Measurements from ENCODE around the gene LMF2.

DNA sequence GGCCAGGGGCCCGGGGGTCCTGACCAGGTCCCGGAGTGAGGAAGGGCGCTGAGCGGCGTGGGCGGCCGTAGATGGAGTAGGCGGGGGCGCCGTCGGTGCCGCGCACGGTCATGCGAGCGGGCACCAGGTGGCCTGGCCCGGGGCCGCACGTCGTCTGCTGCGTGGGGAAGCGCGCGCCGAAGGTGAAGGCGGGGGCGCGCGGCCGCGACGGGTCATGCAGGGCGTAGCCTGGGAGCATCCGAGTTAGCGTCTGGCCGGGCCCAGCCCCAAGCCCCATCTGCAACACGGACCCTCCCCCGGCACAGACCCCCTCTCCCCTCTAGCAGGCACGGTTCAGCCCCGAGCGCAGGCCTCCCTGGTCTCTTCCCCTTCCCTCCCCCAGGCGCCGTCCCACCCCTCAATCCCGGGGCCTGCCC is 24.1 kb upstream of the LMF2 start:
- TF ChIP-seq, protein P1, sequence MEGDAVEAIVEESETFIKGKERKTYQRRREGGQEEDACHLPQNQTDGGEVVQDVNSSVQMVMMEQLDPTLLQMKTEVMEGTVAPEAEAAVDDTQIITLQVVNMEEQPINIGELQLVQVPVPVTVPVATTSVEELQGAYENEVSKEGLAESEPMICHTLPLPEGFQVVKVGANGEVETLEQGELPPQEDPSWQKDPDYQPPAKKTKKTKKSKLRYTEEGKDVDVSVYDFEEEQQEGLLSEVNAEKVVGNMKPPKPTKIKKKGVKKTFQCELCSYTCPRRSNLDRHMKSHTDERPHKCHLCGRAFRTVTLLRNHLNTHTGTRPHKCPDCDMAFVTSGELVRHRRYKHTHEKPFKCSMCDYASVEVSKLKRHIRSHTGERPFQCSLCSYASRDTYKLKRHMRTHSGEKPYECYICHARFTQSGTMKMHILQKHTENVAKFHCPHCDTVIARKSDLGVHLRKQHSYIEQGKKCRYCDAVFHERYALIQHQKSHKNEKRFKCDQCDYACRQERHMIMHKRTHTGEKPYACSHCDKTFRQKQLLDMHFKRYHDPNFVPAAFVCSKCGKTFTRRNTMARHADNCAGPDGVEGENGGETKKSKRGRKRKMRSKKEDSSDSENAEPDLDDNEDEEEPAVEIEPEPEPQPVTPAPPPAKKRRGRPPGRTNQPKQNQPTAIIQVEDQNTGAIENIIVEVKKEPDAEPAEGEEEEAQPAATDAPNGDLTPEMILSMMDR (conservative IDR thresholded peaks at IDR 0.05; ENCODE audit: low read depth, low read length): no peak
- TF ChIP-seq EZH2 (IDR thresholded peaks at IDR 0.05; ENCODE audit: low read length, unreplicated experiment) (no peak), EZH2phosphoT487 (IDR thresholded peaks at IDR 0.05; ENCODE audit: borderline replicate concordance, low read length) (no peak)
